ENCODE data around the gene FOXL1.

- TF ChIP-seq CTCF (IDR thresholded peaks at IDR 0.05) (no peak), ZFX (IDR thresholded peaks at IDR 0.05; ENCODE audit: borderline replicate concordance) (no peak)
These were observed 9.4 kb upstream of the FOXL1 start for GRCh38 chr16:86568677-86569623.
